GM18858 (cell line): ENCODE data around the gene PDSS2.
"Not testable (repeated sequence)": the region's sequence is repeated elsewhere in the genome, so short reads cannot be mapped to it uniquely, and the experiment has no call there.

Source experiments
- ATAC-seq: cut with Tn5 transposase; IDR thresholded peaks from one replicate; pipeline ENCODE4 v1.9.1; 2021; ENCODE audit not compliant: unreplicated experiment

Gene PDSS2

DNA sequence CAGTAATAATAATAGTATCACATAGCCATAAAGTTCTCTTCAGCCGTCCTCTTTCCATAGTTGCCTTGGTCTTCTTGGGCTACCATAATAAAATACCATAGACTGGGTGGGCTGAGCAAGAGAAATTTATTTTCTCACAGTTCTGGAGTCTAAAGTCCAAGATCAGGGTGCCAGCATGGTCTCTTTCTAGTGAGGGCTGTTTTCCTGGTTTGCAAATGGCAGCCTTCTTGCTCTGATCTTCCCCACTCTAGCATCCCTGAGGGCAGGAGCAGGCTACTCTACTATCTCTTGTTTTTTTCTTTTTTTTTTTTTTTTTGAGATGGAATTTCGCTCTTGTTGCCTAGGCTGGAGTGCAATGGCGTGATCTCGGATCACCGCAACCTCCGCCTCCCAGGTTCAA is 335.9 kb downstream of the PDSS2 start:
- ATAC-seq, result no peak

GRCh38 chr6:107122748-107123147 is 336.6 kb downstream of the PDSS2 start:
- no peak for ATAC-seq

GRCh38 chr6:107121964-107122495 is 337.3 kb downstream of the PDSS2 start:
- ATAC-seq, result no peak

GRCh38 chr6:107121266-107121665 is 338.1 kb downstream of the PDSS2 start:
- ATAC-seq, result no peak

DNA sequence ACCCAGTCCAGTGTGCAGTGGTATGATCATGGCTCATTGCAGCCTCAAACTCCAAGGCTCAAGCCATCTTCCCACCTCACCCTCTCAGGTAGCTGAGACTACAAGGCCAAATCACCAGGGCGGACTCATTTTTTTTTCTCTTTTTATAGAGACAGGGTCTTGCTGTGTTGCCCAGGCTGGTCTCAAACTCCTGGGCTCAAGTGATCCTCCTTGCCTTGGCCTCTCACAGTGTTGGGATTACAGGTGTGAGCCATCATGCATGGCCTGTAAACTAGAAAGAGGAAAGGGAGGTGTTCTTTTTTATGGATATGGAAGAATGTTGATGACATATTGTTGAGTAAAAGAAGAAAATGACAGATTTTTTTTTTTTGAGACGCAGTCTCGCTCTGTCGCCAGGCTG is 339.0 kb downstream of the PDSS2 start:
- ATAC-seq, result no peak

- ATAC-seq, result no peak
Observed at GRCh38 chr6:107118976-107119375, 340.4 kb downstream of the PDSS2 start.

DNA sequence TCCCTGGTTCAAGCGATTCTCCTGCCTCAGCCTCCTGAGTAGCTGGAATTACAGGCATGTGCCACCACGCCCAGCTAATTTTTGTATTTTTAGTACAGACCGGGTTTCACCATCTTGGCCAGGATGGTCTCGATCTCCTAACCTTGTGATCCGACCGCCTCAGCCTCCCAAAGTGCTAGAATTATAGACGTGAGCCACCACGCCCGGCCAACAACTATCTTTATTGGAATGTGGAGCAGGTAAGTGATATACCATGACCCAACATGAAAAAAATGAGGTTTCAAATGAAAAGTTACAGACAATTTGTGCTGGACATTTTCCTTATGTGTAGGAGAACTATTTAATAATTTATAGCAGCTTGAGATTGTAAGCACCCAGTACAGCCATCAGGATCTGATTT is 340.8 kb downstream of the PDSS2 start:
- ATAC-seq, result not testable (repeated sequence)

DNA sequence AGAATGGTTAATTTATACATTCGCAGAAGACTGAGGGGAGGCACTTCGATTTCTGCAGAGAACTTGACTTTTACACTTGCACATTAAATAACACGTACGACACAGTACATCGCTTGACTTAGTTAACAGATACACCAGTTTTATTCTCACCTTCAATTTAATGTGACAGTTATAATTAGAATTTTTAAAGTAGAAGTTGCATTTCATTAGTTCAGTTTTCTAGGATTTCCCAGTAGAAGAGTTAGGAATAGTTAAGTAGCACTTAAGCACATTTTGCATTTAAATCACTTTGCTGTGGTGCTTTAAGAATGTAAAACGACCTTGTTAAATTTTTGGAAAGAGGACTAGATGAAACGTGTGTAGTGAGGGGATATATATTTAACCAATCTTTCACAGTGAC is 342.4 kb downstream of the PDSS2 start:
- ATAC-seq, result no peak

GRCh38 chr6:107116328-107116892 is 343.0 kb downstream of the PDSS2 start:
- no peak for ATAC-seq

- no peak for ATAC-seq
Observed at GRCh38 chr6:107115695-107116327, 343.6 kb downstream of the PDSS2 start.

DNA sequence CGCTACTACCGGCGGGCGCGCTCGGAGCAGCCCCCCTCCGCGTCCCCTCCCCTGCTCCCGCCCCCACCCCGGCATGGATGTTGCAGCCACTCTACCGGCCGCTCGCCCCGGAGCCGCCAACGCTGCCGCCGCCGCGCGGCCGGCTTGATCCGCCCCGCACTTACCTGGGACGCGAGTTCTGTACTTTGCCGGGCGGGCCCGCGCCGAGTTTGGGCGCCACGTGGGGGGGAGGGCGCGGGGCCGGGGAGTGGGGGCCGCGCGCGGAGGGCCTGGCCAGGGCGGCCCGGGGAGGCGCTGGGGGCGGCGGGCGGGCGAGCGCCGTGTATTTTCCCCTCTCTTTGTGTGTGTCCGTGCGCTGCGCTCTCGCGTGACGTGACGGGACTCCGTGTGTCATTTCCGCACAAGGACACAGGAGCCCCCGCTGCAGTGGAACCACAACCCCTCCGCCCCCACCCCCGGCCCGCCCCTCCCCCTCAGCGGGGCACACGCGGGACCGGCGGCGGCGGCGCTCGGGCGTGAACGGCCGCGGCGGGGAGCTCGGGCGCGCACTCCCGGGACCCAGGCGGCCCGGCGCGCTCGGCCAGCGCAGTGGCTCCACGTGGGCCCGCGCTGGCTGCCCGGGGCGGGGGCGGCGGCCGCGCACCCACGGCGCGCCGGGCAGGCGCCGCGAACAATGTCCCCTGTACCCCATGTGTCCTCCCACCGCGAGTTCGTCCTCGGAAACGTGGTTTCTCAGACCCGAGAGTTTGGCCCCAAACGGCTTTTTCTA is 344.3 kb downstream of the PDSS2 start, which contains the start of gene BEND3:
TSS of gene BEND3 (minus strand) at position 590 of the 769 bp plus-strand sequence. CDS start 16,230 bp downstream, outside the sequence.
- ATAC-seq, result peak; percentile 9

- peak; percentile 50 for ATAC-seq
Observed at GRCh38 chr6:107114213-107114925, 345.0 kb downstream of the PDSS2 start.

DNA sequence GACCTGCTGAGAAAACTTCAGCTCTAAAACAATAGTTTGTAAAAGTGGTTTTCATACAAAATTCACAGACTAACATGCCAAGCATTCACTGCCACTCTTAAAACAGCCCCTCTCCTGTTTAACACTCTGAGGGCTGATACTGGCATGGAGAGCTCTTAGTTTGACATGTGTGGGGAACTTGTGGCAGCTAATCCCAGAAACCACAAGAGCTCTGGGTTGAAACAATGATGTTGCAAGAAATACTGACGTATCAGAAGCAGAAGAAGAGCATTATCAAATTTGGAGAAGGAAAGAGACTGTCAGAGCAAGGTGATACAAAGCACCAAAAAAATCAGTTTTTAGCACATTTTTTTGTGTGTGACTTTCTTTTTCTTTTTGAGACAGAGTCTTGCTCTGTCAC is 349.2 kb downstream of the PDSS2 start:
- ATAC-seq, result no peak

GRCh38 chr6:107108201-107108890 is 351.0 kb downstream of the PDSS2 start:
- no peak for ATAC-seq

- ATAC-seq, result no peak
Observed at GRCh38 chr6:107107791-107108190, 351.6 kb downstream of the PDSS2 start.

DNA sequence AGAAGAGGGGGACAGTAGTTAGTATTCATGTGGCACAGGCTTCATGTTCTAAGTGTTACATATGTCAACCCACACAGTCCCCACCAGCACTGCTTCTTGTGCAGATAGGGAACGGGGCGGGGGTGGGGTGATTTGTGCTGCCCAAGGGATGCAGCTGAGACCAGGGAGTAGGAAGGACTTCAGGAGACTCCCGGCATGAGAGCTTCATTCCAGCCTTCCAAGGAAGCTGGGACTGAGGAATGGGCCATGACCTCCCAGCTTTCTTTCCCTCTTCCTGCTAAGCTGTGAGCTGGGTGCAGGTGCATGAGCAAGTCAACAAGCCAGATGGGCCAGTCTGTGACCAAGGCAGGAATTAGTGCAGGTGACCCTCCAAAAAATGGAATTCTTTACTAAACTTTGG is 353.2 kb downstream of the PDSS2 start:
- no peak for ATAC-seq

DNA sequence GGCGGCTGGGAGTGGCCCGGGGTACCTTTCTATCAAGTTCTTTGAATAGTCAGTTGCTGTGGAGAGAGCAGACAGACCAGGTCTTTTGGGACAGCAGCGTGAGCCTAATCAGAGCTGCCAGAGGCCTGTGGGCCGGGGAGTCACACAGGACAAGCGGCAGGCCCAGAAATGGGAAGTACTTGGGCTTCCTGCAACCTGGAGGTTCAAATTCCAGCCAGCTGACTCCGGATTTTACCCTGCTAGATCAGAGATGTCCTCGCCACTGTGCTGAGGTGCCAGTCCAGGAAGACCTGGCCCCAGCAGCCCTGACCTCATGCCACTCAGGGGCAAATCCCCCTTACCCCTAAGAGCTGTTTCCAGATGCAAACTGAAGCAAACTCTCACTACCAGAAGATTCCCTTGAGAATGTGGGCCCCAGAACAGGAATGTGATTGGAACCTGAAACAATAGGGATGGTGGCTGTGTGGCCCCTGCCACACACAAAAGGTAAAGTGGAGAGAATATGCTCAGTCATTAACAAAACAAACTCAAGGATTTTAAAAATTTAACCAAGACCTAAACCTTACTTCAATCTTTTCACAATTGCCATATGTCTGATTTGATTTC is 353.8 kb downstream of the PDSS2 start:
- no peak for ATAC-seq

DNA sequence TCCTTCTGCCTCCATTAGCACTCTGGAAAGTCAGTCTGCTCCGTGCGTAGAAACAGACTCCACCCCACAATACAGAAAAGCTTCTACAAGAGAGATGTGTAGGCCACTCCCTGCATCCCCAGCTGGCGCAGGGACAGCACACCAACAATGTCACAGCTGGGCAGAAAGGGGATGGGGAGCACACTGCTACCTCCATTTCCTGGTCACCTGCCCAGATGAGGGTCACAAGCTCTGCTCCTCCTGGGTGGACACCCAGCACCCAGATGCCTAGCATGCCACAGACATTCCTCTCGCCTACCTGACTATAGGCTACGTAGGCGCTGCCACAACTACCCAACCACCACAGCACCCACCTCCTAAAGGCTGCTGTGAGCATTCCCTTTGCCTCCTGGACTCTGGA is 356.3 kb downstream of the PDSS2 start:
- no peak for ATAC-seq
